ENCODE measurements around the gene C19orf12. TPM values are rescaled to one million over a fixed set of nuclear protein-coding genes. Genes with fewer than 3 reads are reported as not detected.

The C19orf12 gene
- polyA plus RNA-seq, 1 experiment, result 33.9 TPM

GRCh38 chr19:29753190-29753933 lies 38.3 kb upstream of the C19orf12 start:
- POLR2A ChIA-PET, result no interaction called here

GRCh38 chr19:29752450-29753025 lies 37.5 kb upstream of the C19orf12 start:
- ChIA-PET POLR2A (no interaction called here), CTCF (interaction anchor here (0.8 to 1.5 kb wide), 2 partner anchors 19 to 106 kb away, joined by 4 read pairs; no protein-coding TSS in a partner anchor)
- Histone ChIP-seq H3K36me3 (ENCODE audit: control insufficient read depth, insufficient read depth, low read length) (no peaks in the 10 kb centered on the region), H3K4me3 (ENCODE audit: low read depth, low read length) (no peak overlapping the region), H3K27me3 (ENCODE audit: control insufficient read depth, insufficient read depth, low read length) (no peaks in the 10 kb centered on the region; the same call in 1 of the 2 replicates)
- no peak for DNase-seq (ENCODE audit: low read depth)
- TF ChIP-seq CTCF (IDR thresholded peaks at IDR 0.05; ENCODE audit: insufficient read depth, low read depth, low read length), result no peak

More at GRCh38 chr19:29753190-29753933, 38.3 kb upstream of the C19orf12 start:
- CTCF ChIA-PET, result interaction anchor here (0.8 to 1.5 kb wide), 2 partner anchors 18 to 105 kb away, joined by 4 read pairs; no protein-coding TSS in a partner anchor
- H3K27me3 ChIP-seq (ENCODE audit: control insufficient read depth, insufficient read depth, low read length), result no peaks in the 10 kb centered on the region; the same call in 1 of the 2 replicates
- no peak for TF ChIP-seq CTCF (IDR thresholded peaks at IDR 0.05; ENCODE audit: insufficient read depth, low read depth, low read length)
- DNase-seq (ENCODE audit: low read depth), result no peak
- H3K4me3 ChIP-seq (ENCODE audit: low read depth, low read length), result no peak overlapping the region
- no peaks in the 10 kb centered on the region for H3K36me3 ChIP-seq (ENCODE audit: control insufficient read depth, insufficient read depth, low read length)

- TF ChIP-seq CTCF (IDR thresholded peaks at IDR 0.05; ENCODE audit: insufficient read depth, low read depth, low read length), result no peak
- ChIA-PET CTCF (interaction anchor here (1.0 to 1.8 kb wide), 2 partner anchors 8 to 20 kb away, joined by 3 to 10 read pairs; no protein-coding TSS in a partner anchor), POLR2A (no interaction called here)
- Histone ChIP-seq H3K27me3 (ENCODE audit: control insufficient read depth, insufficient read depth, low read length) (no peaks in the 10 kb centered on the region; the same call in 1 of the 2 replicates), H3K4me3 (ENCODE audit: low read depth, low read length) (no peak overlapping the region), H3K36me3 (ENCODE audit: control insufficient read depth, insufficient read depth, low read length) (no peaks in the 10 kb centered on the region)
- DNase-seq (ENCODE audit: low read depth), result no peak
These were observed 36.9 kb upstream of the C19orf12 start for GRCh38 chr19:29751932-29752331.

GRCh38 chr19:29750001-29750400 lies 34.9 kb upstream of the C19orf12 start:
- H3K36me3 ChIP-seq (ENCODE audit: control insufficient read depth, insufficient read depth, low read length), result no peaks in the 10 kb centered on the region
- DNase-seq (ENCODE audit: low read depth), result no peak
- no peak overlapping the region for H3K4me3 ChIP-seq (ENCODE audit: low read depth, low read length)
- ChIA-PET POLR2A (no interaction called here), CTCF (interaction anchor here (1.3 kb wide), 1 partner anchor 34 kb away, joined by 4 read pairs; no protein-coding TSS in a partner anchor)
- no peak for TF ChIP-seq CTCF (IDR thresholded peaks at IDR 0.05; ENCODE audit: insufficient read depth, low read depth, low read length)
- H3K27me3 ChIP-seq (ENCODE audit: control insufficient read depth, insufficient read depth, low read length), result no peaks in the 10 kb centered on the region; the same call in 1 of the 2 replicates

Measured in BJ (cell line).